Neuronal stem cell (in vitro differentiated cells): ENCODE results near the gene CC2D1A.

ENCODE experiments used
- DNase-seq: peaks from one replicate; pipeline ENCODE4 v3.0.0-alpha.2; 2013; ENCODE audit warnings: low spot score
- H2AFZ ChIP-seq: one replicate; pipeline ENCODE4 v1.6.1; 2013; ENCODE audit warnings: mild to moderate bottlenecking, low read length, inconsistent platforms
- H2AK5ac ChIP-seq: 2 replicates; pipeline ENCODE4 v1.6.1; 2013; ENCODE audit warnings: low read depth, mild to moderate bottlenecking, inconsistent platforms, low read length, moderate library complexity, mixed read lengths
- H2BK120ac ChIP-seq: 2 replicates; pipeline ENCODE4 v1.6.1; 2013; ENCODE audit warnings: low read depth, mild to moderate bottlenecking, inconsistent platforms, low read length, moderate library complexity, mixed read lengths
- H2BK12ac ChIP-seq: one replicate; pipeline ENCODE4 v1.6.1; 2013; ENCODE audit warnings: low read length, inconsistent platforms
- H2BK15ac ChIP-seq: 2 replicates; pipeline ENCODE4 v1.6.1; 2013; ENCODE audit warnings: mild to moderate bottlenecking, low read length, inconsistent platforms, mixed read lengths
- H2BK5ac ChIP-seq: one replicate; pipeline ENCODE4 v1.6.1; 2013; ENCODE audit warnings: inconsistent platforms, mild to moderate bottlenecking, low read length, moderate library complexity
- H3K14ac ChIP-seq: one replicate; pipeline ENCODE4 v1.6.1; 2013; ENCODE audit warnings: low read length, inconsistent platforms
- H3K18ac ChIP-seq: 2 replicates; pipeline ENCODE4 v1.6.1; 2013; ENCODE audit warnings: low read length, inconsistent platforms
- H3K23ac ChIP-seq: 2 replicates; pipeline ENCODE4 v1.6.1; 2013; ENCODE audit warnings: low read depth, mild to moderate bottlenecking, mixed read lengths, low read length, inconsistent platforms; ENCODE audit not compliant: poor library complexity
- H3K27ac ChIP-seq: replicated peaks from 3 replicates; pipeline ENCODE4 v1.5.1; 2013; ENCODE audit warnings: low read length, inconsistent platforms
- H3K27me3 ChIP-seq, 3 experiments: 2 replicates each; pipeline ENCODE4 v1.6.1; 2013; ENCODE audit warnings: low read length in 3 of 3, mild to moderate bottlenecking in 2 of 3, inconsistent platforms in 1 of 3, low read depth in 1 of 3, mixed read lengths in 1 of 3, moderate library complexity in 1 of 3; ENCODE audit not compliant: control insufficient read depth in 3 of 3, insufficient read depth in 3 of 3
- H3K36me3 ChIP-seq, 2 donors: replicated peaks in 1 of 2; 2 replicates each; pipeline ENCODE4 v1.6.1; 2013; ENCODE audit warnings: low read length in 2 of 2; ENCODE audit not compliant: control insufficient read depth in 2 of 2, insufficient read depth in 2 of 2
- H3K4ac ChIP-seq: 2 replicates; pipeline ENCODE4 v1.6.1; 2013; ENCODE audit warnings: inconsistent platforms, mild to moderate bottlenecking, low read length, moderate library complexity
- H3K4me1 ChIP-seq, 2 donors: 1 replicate in 1 of 2; 2 replicates in 1 of 2; pipeline ENCODE4 v1.6.1; 2013; ENCODE audit warnings: low read length in 2 of 2, low read depth in 1 of 2; ENCODE audit not compliant: control insufficient read depth in 2 of 2, insufficient read depth in 1 of 2
- H3K4me2 ChIP-seq: one replicate; pipeline ENCODE4 v1.6.1; 2013; ENCODE audit warnings: mild to moderate bottlenecking, low read length, inconsistent platforms; ENCODE audit not compliant: insufficient read depth, poor library complexity, severe bottlenecking
- H3K4me3 ChIP-seq, 2 donors: 2 replicates each; pipeline ENCODE4 v1.5.1; 2013; ENCODE audit warnings: low read length in 2 of 2, mild to moderate bottlenecking in 2 of 2, inconsistent platforms in 1 of 2, moderate library complexity in 1 of 2
- H3K79me1 ChIP-seq: one replicate; pipeline ENCODE4 v1.6.1; 2013; ENCODE audit warnings: low read depth, mild to moderate bottlenecking, inconsistent platforms, low read length, moderate library complexity
- H3K9ac ChIP-seq: one replicate; pipeline ENCODE4 v1.6.1; 2013; ENCODE audit warnings: mild to moderate bottlenecking, low read depth, low read length, inconsistent platforms; ENCODE audit not compliant: poor library complexity
- H3K9me3 ChIP-seq, 2 donors: replicated peaks in 1 of 2; 2 replicates each; pipeline versions ENCODE3 to v1.6.1; 2013; ENCODE audit warnings: low read length in 2 of 2, mild to moderate bottlenecking in 2 of 2, inconsistent platforms in 1 of 2, low read depth in 1 of 2, mixed read lengths in 1 of 2, moderate library complexity in 1 of 2; ENCODE audit not compliant: control insufficient read depth in 2 of 2, insufficient read depth in 1 of 2
- H4K8ac ChIP-seq: one replicate; pipeline ENCODE4 v1.6.1; 2013; ENCODE audit warnings: low read depth, mild to moderate bottlenecking, inconsistent platforms, low read length, moderate library complexity
- H4K91ac ChIP-seq: one replicate; pipeline ENCODE4 v1.6.1; 2013; ENCODE audit warnings: low read length, low read depth, mild to moderate bottlenecking, inconsistent platforms; ENCODE audit not compliant: poor library complexity
- WGBS, 2 donors: extraction: QIAGEN DNeasy Blood & Tissue Kit; methylation state at CpG; one replicate each; pipeline ENCODE4 v1.1.7; 2013; ENCODE audit warnings: missing lambda C conversion rate in 2 of 2, mixed read lengths in 1 of 2; ENCODE audit not compliant: insufficient read length in 2 of 2, insufficient replicate concordance in 1 of 2; ENCODE audit errors: extremely low coverage in 2 of 2; 5-methylcytosine and 5-hydroxymethylcytosine counted together

CC2D1A gene

GRCh38 chr19:13864046-13864666, 41.8 kb upstream of the CC2D1A start:
- peaks cover 12 to 15% of the 10 kb centered on the region in 2 donors for H3K4me1 ChIP-seq
- no peak overlapping the region for H2BK12ac ChIP-seq
- peaks cover 8 to 45% (median 43%) of the 10 kb centered on the region in 3 experiments for H3K27me3 ChIP-seq
- no peak overlapping the region for H2BK120ac ChIP-seq
- peak overlapping the region; percentile 19 for H2BK15ac ChIP-seq
- H3K27ac ChIP-seq, result no peak overlapping the region
- peak overlapping the region; percentile 10 for H2AK5ac ChIP-seq
- no peak overlapping the region for H4K8ac ChIP-seq
- peak overlapping the region; percentile 57 for H3K23ac ChIP-seq
- peaks cover 4% of the 10 kb centered on the region for H3K79me1 ChIP-seq
- H3K4me2 ChIP-seq, result no peak overlapping the region
- H3K9ac ChIP-seq, result no peak overlapping the region
- no peak overlapping the region for H3K4me3 ChIP-seq
- H3K4ac ChIP-seq, result peak overlapping the region; percentile 93
- H3K9me3 ChIP-seq, result peaks cover 0 to 4% of the 10 kb centered on the region in 2 donors
- peak overlapping the region; percentile 93 for H3K18ac ChIP-seq
- peak overlapping the region; percentile 77 for H2AFZ ChIP-seq
- no peak overlapping the region for H4K91ac ChIP-seq
- H3K14ac ChIP-seq, result peak overlapping the region; percentile 63
- DNase-seq, result no peak
- peak overlapping the region; percentile 87 for H2BK5ac ChIP-seq
- WGBS, 2 donors, result no CpG with 5 or more reads among the region's 13 CpGs
- no peaks in the 10 kb centered on the region for H3K36me3 ChIP-seq

DNA sequence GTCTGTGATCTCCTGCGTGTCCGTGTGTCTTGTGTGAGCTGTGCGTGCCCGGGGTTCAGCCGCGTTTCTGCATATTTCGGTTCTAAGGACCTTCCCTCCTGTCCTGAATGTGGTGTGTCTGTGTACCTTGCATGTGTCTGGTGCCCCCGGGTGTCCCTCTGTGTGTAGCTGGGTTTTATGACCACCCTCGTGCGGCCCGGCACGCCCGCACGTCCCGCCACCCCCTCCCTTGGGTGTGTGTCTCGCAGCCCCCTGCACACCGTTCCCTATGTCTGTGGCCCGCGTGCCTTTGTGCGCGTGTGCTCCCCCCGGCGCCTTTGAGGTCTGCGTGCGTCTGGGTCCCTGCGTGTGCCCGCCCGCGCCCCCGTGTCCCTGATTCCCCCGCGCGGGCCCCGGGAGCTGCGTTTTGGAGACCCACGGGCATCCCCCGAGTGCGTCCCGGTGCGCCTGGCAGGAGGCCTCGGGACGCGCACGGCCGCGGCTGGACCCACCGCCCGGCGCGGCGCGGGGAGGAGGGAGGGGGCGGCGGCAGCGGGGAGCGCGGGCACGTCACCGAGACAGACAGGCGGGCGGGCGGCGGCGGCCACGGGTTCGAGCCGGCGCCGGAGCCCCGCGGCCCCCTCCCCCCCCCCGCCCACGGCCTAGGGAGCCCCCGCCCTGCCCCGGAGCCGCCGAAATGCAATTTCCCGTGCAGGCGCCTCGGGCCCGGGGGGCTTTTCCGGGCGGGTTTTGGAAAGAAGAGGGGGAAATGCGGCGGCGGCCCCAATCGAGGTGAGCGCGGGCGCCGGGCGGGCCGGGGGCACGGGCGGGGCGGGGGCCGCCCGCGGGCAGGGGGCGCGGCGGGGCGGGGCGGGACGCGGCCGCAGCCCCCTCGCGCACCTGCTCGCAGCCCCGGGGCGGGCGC, 41.1 kb upstream of the CC2D1A start:
- DNase-seq, result no peak
- Histone ChIP-seq H3K27me3 (peaks cover 8 to 45% (median 43%) of the 10 kb centered on the region in 3 experiments), H3K36me3 (no peaks in the 10 kb centered on the region), H2BK5ac (peak overlapping the region; percentile 87), H3K4ac (peak overlapping the region; percentile 93), H2AFZ (peak overlapping the region; percentile 93), H3K18ac (peak overlapping the region; percentile 93), H3K79me1 (peaks cover 4% of the 10 kb centered on the region), H4K91ac (no peak overlapping the region), H3K14ac (peak overlapping the region; percentile 63), H3K4me2 (peak overlapping the region; percentile 80), H3K23ac (peak overlapping the region; percentile 99), H3K9me3 (peaks cover 0 to 4% of the 10 kb centered on the region in 2 donors), H4K8ac (no peak overlapping the region), H2BK120ac (no peak overlapping the region), H3K9ac (no peak overlapping the region), H3K27ac (no peak overlapping the region), H2BK12ac (peak overlapping the region; percentile 73), H3K4me1 (peaks cover 12 to 13% of the 10 kb centered on the region in 2 donors), H3K4me3 (peak overlapping the region in 1 of 2 donors; percentile 43), H2AK5ac (peak overlapping the region; percentile 10), H2BK15ac (peak overlapping the region; percentile 19)
- WGBS, 2 donors, result no CpG with 5 or more reads among the region's 113 CpGs

DNA sequence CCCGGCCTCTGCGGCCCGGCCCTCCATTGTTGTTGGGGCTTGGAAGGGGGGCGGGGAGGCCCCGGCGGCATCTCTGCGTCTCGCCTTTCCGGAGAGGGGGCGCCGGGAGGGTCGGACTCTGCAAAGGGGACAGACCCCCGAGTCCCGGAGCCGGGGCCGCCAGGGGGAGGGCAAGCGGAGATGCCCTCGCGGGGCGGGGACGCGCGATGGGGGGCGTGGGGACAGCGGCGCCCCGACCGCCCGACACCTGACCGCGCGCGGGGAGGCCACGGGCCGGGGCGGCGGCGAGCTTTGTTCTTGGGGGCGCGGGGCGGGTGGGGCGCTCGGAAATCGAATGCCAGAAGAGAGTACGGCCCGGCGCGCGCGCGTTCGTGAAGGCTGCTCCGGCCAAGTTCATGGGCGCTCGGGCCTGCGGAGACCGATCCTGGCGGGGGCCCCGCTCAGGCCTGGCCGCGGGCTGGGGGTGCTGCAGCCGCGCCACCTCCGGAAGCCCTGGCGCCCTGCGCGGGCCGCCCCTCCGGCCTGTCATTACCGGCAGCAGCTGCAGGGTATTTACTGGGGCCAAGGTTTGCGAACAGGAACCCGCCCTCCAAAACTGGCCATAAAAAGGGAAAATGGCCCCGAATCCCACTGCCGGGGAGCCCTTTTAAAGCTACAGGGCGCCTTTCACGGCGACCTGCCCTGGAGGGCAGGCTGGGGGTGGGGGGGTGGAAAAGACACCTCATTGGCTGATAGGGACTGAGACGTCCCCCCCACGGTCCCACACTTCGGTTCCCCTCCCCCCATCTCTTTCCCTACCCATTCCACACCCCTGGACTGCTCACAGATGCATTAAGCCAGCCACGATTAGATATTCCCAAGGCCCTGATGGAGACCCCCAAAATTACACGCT, 40.2 kb upstream of the CC2D1A start:
- WGBS, 2 donors, result no CpG with 5 or more reads among the region's 82 CpGs
- H2BK120ac ChIP-seq, result peak overlapping the region; percentile 39
- peaks cover 12 to 13% of the 10 kb centered on the region in 2 donors for H3K4me1 ChIP-seq
- peak overlapping the region; percentile 93 for H2AFZ ChIP-seq
- H3K9ac ChIP-seq, result peak overlapping the region; percentile 60
- H2BK5ac ChIP-seq, result peak overlapping the region; percentile 3
- H3K23ac ChIP-seq, result peak overlapping the region; percentile 1
- no peaks in the 10 kb centered on the region for H3K36me3 ChIP-seq
- H3K9me3 ChIP-seq, result peaks cover 0 to 4% of the 10 kb centered on the region in 2 donors
- no peak overlapping the region for H2BK15ac ChIP-seq
- peak overlapping the region; percentile 80 for H3K4me2 ChIP-seq
- peak overlapping the region; percentile 78 for H3K4ac ChIP-seq
- H4K8ac ChIP-seq, result no peak overlapping the region
- peak overlapping the region; percentile 43 to 69 for H3K4me3 ChIP-seq
- peaks cover 4% of the 10 kb centered on the region for H3K79me1 ChIP-seq
- H3K27me3 ChIP-seq, result peaks cover 8 to 49% (median 43%) of the 10 kb centered on the region in 3 experiments
- no peak overlapping the region for H3K27ac ChIP-seq
- peak overlapping the region; percentile 71 for H3K18ac ChIP-seq
- H2AK5ac ChIP-seq, result peak overlapping the region; percentile 56
- DNase-seq, result no peak
- peak overlapping the region; percentile 42 for H2BK12ac ChIP-seq
- peak overlapping the region; percentile 58 for H3K14ac ChIP-seq
- H4K91ac ChIP-seq, result peak overlapping the region; percentile 92
